ENCODE data around the gene KLC1. TPM values are rescaled to one million over a fixed set of nuclear protein-coding genes. Genes with fewer than 3 reads are reported as not detected.

Gene KLC1
- total RNA-seq, 4 donors from 2014 or later: 214 to 500 (median 268) TPM

DNA sequence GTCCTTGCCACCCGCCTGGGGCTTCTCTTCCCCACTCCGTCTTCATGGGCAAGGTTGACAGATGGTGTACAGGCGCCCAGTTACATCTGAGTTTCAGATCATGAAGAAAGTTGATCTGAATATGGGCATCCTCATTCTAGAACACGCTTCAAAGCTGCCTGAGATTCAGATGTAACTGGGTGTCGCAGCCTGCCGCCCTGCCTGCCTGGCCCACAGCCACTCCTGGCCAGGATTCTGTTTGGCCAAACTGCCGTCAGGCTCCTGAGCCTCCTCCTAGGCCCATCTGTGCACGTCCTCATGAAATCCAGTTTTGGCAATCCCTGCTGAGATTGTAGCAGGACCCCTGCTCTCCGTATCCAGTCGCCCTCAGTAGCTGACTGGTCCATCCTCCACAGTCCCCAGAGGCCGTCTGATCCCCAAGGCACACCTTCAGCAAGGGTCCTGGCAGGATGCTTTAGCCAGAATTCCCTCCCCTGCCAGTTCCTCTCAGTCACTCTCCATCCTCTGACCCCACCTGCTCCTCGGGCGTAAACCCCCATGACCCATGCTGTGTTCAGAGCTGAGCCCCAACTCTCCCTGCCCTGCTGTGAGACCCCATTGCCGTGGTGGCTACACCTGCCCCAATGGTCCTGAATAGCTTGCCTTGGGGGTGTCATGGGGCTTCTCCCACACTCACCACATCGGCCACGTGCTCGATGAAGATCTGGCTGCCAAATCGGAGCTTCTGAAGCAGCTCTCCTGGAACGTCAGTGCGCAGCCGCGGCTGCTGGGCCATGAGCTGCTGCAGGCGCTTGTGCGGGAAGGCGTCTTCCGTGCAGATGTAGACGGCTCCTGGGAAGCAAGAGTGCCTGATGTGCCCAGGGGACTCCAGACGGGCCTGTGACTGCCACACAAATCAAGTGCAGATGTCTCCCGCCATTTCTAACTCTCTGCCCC lies 73.8 kb downstream of the KLC1 start:
- TF ChIP-seq POLR2A (IDR thresholded peaks at IDR 0.05): no peak
- TF ChIP-seq, protein P1, sequence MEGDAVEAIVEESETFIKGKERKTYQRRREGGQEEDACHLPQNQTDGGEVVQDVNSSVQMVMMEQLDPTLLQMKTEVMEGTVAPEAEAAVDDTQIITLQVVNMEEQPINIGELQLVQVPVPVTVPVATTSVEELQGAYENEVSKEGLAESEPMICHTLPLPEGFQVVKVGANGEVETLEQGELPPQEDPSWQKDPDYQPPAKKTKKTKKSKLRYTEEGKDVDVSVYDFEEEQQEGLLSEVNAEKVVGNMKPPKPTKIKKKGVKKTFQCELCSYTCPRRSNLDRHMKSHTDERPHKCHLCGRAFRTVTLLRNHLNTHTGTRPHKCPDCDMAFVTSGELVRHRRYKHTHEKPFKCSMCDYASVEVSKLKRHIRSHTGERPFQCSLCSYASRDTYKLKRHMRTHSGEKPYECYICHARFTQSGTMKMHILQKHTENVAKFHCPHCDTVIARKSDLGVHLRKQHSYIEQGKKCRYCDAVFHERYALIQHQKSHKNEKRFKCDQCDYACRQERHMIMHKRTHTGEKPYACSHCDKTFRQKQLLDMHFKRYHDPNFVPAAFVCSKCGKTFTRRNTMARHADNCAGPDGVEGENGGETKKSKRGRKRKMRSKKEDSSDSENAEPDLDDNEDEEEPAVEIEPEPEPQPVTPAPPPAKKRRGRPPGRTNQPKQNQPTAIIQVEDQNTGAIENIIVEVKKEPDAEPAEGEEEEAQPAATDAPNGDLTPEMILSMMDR (IDR thresholded peaks at IDR 0.05): no peak
- WGBS, 2 donors: 74 to 83% methylated on average over 25 to 29 of the region's 29 CpGs
- H3K4me3 ChIP-seq (ENCODE audit: low read depth, poor library complexity, severe bottlenecking): no peak overlapping the region
- no peak for DNase-seq (ENCODE audit: low spot score in 2 of 2)
- intact Hi-C loops (cut with DNase I; ENCODE audit: low total_unique reads): loop anchor here (10.0 kb wide), 1 partner anchor 128 kb away; no protein-coding TSS in a partner anchor

DNA sequence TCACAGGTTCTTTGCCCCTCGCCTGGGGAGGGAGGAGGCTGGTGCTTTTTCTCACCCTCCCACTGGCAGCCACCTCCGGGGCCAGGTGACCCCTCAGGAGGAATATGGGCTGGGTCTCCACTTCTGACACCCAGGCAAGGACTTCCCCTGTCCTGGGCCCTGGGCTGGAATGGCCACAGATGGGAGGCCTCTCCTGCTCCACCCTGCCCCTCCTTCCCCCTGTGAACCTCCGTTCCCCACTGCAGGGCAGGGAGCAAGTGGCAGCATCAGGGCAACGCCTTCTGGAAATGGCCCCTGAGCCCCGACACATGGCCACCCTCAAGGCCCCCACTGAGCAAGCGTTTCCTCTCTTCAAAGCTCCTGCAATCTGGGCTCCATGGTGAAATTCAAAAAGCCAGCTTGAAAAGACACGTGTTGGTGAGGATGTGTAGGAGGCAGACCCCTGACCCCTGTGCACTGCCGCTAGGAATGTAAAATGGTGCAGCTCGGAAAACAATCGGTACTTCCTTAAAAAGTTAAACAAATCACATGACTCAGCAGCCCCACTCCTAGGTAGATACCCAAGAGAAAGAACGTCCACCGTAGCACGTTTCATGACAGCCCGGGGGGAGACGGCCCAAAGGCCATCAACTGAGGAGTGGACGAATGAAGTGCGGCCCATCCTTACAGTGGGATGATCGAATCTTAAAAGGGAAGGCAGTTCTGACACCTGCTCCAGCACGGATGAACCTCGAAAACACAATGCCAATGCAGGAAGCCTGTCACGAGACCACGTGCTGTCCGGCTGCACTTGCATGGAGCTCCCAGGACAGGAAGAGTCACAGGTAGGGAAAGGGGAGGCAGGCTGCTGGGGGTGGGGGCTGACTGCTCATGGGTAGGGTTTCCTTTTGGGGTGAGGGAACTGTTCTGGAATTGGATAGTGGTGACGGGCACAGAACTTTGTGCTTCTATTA lies 74.7 kb downstream of the KLC1 start:
- no peak for DNase-seq (ENCODE audit: low spot score in 2 of 2)
- 77 to 79% methylated on average over 24 of the region's 24 CpGs for WGBS, 2 donors
- intact Hi-C loops (cut with DNase I; ENCODE audit: low total_unique reads): loop anchor here (10.0 kb wide), 1 partner anchor 129 kb away; no protein-coding TSS in a partner anchor
- no peak overlapping the region for H3K4me3 ChIP-seq (ENCODE audit: low read depth, poor library complexity, severe bottlenecking)
- TF ChIP-seq, protein P1 (IDR thresholded peaks at IDR 0.05): no peak
- no peak for TF ChIP-seq POLR2A (IDR thresholded peaks at IDR 0.05)

DNA sequence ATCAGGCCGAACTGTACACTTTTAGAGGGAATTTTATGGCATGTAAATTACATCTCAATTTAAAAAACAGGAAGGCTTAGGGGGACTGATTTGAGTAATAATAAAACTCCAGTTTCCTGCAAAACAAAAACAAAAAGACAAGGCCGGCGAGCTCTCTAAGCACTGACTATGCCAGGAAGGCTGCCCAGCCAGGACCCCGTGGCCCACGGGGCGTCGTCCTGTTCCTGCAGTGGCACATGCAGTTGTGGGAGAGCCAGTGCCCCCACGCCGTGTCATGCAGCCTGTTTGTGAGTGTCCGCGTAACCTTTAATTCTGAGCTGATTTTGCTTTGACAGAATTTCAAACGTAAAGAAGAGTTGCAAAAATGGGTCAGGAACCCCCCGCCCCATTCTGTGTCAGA lies 75.7 kb downstream of the KLC1 start:
- intact Hi-C loops (cut with DNase I; ENCODE audit: low total_unique reads): loop anchor here (10.0 kb wide), 1 partner anchor 130 kb away; no protein-coding TSS in a partner anchor
- DNase-seq (ENCODE audit: low spot score in 2 of 2): peak in 1 of 2 donors; percentile 88
- TF ChIP-seq, protein P1 (IDR thresholded peaks at IDR 0.05): no peak
- no peak overlapping the region for H3K4me3 ChIP-seq (ENCODE audit: low read depth, poor library complexity, severe bottlenecking)
- WGBS, 2 donors: 79 to 83% methylated on average over 13 of the region's 13 CpGs

DNA sequence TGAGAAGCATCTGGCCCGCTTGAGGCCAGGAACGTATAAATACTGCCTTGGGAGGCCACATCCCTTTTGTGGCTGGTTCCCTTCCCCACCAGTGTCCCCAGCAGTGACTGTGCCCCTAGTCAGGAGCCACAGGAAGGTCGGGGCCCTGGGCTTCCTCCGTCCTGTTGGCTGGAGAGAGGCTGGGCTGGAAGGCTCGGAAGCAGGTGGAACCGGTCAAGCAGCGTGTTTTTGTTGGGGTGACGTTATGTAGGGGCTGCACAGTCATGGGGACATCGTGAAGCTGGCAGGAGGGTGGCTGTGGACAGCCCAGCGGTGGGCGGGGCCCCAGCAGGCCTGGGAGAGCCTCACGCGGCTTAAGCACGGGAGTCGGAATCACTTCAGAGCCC lies 76.1 kb downstream of the KLC1 start:
- intact Hi-C loops (cut with DNase I; ENCODE audit: low total_unique reads): loop anchor here (10.0 kb wide), 1 partner anchor 130 kb away; no protein-coding TSS in a partner anchor
- 72 to 82% methylated on average over 12 to 15 of the region's 15 CpGs for WGBS, 2 donors
- TF ChIP-seq POLR2A (IDR thresholded peaks at IDR 0.05): no peak
- TF ChIP-seq, protein P1 (IDR thresholded peaks at IDR 0.05): no peak
- no peak overlapping the region for H3K4me3 ChIP-seq (ENCODE audit: low read depth, poor library complexity, severe bottlenecking)
- no peak for DNase-seq (ENCODE audit: low spot score in 2 of 2)

DNA sequence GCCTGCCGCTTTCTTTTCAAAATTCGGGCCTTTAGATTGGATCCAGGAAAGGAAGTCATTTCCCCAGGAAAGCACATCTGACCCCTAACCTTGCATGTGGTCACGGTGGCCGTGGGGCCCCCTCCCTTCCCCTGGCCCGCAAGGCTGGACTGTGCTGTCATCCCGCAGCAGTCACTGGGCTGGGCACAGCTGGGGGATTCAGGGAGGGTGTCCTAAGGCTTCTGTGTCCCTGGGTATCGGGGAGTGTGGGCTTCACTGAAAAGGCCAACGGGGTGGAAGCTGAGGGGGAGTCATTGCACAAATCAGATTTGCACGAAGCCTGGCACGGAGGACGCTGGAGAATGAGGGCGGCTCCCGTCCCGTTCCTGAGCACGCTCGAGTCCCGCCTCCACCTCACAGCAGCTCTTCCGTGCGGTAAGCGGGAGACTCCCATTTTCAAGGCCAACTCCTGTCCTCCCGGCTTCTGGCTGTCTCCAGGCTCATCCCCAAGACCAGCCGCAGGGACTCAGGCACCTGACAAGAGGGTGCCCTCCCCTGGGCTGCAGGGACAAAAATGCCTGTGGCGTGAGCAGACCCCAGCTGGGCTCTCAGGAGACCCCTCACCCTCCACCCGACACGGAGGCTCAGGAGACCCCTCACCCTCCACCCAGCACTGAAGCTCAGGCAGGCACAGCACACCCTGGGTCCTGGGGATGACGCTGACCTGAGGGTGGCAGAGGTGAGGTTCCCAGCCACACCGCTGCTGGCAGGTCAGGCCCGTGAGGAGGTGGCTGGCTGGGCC lies 76.7 kb downstream of the KLC1 start:
- no peak for DNase-seq (ENCODE audit: low spot score in 2 of 2)
- intact Hi-C loops (cut with DNase I; ENCODE audit: low total_unique reads): loop anchor here (10.0 kb wide), 1 partner anchor 131 kb away; no protein-coding TSS in a partner anchor
- TF ChIP-seq POLR2A (IDR thresholded peaks at IDR 0.05): no peak
- TF ChIP-seq, protein P1 (IDR thresholded peaks at IDR 0.05): no peak
- 73 to 86% methylated on average over 22 to 28 of the region's 28 CpGs for WGBS, 2 donors
- no peak overlapping the region for H3K4me3 ChIP-seq (ENCODE audit: low read depth, poor library complexity, severe bottlenecking)
